Left hindlimb (tissue), 1 donor: ENCODE data around the gene CLEC3A.
"Not testable (repeated sequence)": the region's sequence is repeated elsewhere in the genome, so short reads cannot be mapped to it uniquely, and the experiment has no call there.

Source experiments
- DNase-seq: peaks from one replicate; pipeline ENCODE4 v3.0.0-alpha.2; 2018

Gene CLEC3A

DNA sequence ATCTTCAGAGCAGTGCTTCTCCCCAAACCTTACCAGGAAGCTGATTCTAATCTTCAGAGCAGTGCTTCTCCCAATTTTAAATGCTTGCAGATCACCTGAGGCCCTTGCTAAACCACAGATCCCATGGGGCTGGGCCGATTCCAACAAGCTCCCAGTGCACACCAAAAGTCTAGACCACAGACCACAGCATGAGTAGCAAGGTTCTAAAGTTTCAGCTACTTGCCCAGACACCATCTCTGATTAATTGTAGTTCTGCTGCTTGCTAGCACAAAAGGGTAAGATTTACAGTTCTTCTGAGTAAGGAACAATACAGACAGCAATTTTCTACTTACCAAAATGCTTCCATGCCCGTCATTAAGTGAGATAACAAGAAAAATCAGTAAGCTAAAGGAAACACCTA, 12.2 kb downstream of the CLEC3A start:
- DNase-seq = no peak

DNA sequence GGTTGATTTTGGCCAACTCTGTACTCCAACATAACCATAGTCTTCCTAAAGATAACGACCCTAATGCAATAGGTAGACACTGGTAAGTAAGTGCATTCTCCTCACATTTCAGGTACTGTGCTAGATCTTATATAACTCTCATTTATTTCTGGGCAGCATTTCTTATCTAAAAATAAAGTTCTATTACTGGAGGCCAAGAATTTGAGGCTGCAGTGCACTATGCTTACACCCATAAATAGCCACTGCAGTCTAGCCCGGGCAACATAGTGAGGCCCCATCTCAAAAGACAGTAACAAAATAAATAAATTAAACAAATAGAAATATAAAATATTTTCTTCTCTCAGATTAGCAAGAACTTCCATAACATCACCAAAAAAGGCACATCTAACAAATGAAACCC, 12.7 kb downstream of the CLEC3A start:
- no peak for DNase-seq

GRCh38 chr16:78040396-78040795, 18.0 kb downstream of the CLEC3A start:
- DNase-seq = no peak

GRCh38 chr16:78045865-78046581, 23.7 kb downstream of the CLEC3A start:
- DNase-seq = peak; percentile 86

GRCh38 chr16:78048319-78048718, 26.0 kb downstream of the CLEC3A start:
- no peak for DNase-seq

GRCh38 chr16:78050734-78051400, 28.5 kb downstream of the CLEC3A start:
- DNase-seq = no peak

DNA sequence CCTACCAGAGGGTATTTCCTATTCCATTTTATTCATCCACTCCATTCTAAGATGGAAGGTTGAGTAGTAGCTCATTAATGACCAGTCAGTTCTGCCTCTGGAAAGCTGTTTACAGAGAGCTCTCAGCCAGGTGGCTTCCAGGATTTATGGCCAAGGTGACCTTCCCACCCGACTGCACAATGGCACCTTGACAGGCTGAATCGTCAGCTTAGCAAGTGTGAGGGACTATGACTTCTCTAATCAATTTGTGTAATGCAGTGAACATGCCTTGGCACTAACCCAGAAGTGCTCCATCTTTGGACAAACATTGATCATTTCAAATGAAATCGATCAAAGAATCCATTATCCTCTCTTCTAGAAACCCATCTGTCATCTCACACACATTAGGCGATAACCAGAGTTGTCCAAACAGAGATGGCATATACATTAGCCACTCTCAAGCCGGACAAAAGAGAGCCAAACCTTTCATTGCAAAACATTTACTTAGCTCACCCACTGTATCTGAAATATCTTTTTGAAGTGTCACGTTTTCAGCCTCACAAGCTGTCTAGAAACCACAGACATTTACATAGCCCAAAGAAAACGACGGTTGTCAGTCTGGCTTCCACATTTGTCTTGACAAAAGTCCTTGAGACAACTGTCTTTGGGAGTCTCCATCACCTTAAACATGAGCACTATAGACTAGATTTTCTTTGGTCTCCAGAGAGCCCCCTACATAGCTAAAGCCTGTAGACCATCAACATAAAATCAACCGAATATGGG, 35.6 kb downstream of the CLEC3A start:
- no peak for DNase-seq

GRCh38 chr16:78059806-78060205, 37.5 kb downstream of the CLEC3A start:
- not testable (repeated sequence) for DNase-seq

DNA sequence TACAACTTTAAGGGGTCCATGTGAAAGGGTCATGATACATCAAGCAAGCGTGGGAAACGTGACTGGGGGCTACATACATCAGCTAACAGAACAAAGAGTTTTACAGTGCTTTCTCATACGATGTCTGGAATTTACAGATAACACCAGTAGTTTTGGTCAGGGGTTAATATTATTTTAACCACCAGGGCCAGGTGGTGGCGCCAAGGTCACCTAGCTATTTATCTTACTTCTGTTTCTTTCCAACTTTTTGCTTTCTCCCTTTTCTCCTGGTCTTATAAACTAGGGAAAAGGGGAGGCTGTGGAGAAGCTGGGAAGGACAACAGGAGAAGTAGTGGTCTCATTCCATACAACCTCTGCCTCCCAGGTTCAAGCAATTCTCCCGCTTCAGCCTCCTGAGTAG, 37.9 kb downstream of the CLEC3A start:
- no peak for DNase-seq

GRCh38 chr16:78060809-78061208, 38.5 kb downstream of the CLEC3A start:
- no peak for DNase-seq

DNA sequence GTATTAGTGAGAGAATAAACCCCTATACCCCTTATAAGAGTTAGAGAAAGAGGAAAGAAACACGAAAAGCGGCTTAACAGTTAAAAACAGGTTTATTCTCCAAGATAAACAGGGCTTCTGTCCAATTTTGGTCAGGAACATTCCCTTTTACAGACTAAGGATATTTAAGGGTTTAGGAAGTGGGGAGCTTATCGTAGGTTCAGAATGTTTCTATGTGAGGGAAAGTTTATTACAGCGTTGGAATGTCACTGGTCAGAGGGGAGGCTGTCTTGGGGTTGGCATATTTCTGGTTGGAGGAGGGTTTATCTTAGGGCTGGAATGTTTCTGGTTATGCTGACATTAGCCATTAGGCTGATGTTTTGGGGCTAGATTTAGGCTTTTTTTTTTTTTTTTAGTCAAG, 43.0 kb downstream of the CLEC3A start:
- DNase-seq = no peak

GRCh38 chr16:78069913-78070312, 47.6 kb downstream of the CLEC3A start:
- no peak for DNase-seq

GRCh38 chr16:78072275-78072674, 49.9 kb downstream of the CLEC3A start:
- DNase-seq = no peak

- no peak for DNase-seq
Measured at GRCh38 chr16:78075800-78076199, 53.5 kb downstream of the CLEC3A start.

- no peak for DNase-seq
Measured at GRCh38 chr16:78081341-78081740, 59.0 kb downstream of the CLEC3A start.
